Measurements from ENCODE around the gene GET4. TPM values are rescaled to one million over a fixed set of nuclear protein-coding genes. Genes with fewer than 3 reads are reported as not detected.

The GET4 gene
- total and polyA plus RNA-seq, 10 of the 15 experiments (the other 5 are each of a cell fraction or from before 2014, with no cell fraction given) = 0.66 to 73.8 (median 34.0) TPM

GRCh38 chr7:832968-833424 lies 43.4 kb upstream of the GET4 start (continued):
- TF ChIP-seq BMI1 (IDR thresholded peaks at IDR 0.05; ENCODE audit: borderline replicate concordance) (no peak), ZBED1 (IDR thresholded peaks at IDR 0.05; ENCODE audit: borderline replicate concordance) (no peak)
- TF ChIP-seq, protein P1, sequence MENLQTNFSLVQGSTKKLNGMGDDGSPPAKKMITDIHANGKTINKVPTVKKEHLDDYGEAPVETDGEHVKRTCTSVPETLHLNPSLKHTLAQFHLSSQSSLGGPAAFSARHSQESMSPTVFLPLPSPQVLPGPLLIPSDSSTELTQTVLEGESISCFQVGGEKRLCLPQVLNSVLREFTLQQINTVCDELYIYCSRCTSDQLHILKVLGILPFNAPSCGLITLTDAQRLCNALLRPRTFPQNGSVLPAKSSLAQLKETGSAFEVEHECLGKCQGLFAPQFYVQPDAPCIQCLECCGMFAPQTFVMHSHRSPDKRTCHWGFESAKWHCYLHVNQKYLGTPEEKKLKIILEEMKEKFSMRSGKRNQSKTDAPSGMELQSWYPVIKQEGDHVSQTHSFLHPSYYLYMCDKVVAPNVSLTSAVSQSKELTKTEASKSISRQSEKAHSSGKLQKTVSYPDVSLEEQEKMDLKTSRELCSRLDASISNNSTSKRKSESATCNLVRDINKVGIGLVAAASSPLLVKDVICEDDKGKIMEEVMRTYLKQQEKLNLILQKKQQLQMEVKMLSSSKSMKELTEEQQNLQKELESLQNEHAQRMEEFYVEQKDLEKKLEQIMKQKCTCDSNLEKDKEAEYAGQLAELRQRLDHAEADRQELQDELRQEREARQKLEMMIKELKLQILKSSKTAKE (IDR thresholded peaks at IDR 0.05; ENCODE audit: low read depth, poor library complexity, severe bottlenecking) = no peak

DNA sequence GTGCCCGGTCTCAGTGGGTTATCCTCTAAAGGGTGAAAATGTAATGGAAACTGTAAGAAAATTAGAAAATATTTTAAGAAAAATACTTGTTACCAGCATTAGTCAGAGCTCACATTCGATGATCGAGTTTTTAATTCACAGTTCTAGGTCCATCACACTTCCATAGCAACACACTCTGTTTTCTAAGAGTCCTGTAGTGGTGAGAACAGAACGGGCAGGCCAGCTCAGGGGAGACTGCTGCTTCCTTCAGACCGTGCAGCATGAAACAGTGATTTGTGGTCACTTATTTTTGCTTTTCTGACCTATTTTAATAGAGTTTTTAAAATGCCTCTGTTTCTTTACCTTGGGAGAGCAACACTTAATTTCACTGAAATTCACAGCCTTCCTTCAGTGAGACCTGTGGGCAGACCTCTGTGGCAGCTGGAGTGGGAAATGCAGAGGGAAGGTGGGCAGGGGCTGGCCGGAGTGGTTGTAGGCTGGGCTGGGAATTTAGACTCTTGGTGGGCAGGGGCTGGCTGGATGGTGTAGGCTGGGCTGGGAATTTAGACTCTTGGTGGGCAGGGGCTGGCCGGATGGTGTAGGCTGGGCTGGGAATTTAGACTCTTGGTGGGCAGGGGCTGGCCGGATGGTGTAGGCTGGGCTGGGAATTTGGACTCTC lies 42.6 kb upstream of the GET4 start:
- no peaks in the 10 kb centered on the region for H3K27me3 ChIP-seq (replicated peaks in 1 of 2; ENCODE audit: control insufficient read depth in 2 of 2, insufficient read depth in 2 of 2, low read length in 1 of 2)
- DNase-seq (ENCODE audit: low read depth, low spot score) (no peak), ATAC-seq (no peak), FAIRE-seq (no peak)
- no peak overlapping the region for H2AFZ ChIP-seq (ENCODE audit: control insufficient read depth, low read depth, low read length)
- intact Hi-C loops (cut with micrococcal nuclease; ENCODE audit: unreplicated experiment) = no loop called here
- no peak overlapping the region for H3K4me3 ChIP-seq
- no peak for TF ChIP-seq YY1 (IDR thresholded peaks at IDR 0.05; ENCODE audit: low read depth, low read length)
- TF ChIP-seq NKRF (conservative IDR thresholded peaks at IDR 0.05) = no peak
- no peak for TF ChIP-seq POLR2A (IDR thresholded peaks at IDR 0.05; ENCODE audit: low read depth, low read length)
- TF ChIP-seq ZZZ3 (IDR thresholded peaks at IDR 0.05; ENCODE audit: control insufficient read depth, insufficient read length, low read depth) = no peak
- no peak for TF ChIP-seq SMAD5 (IDR thresholded peaks at IDR 0.05; ENCODE audit: low read depth)
- TF ChIP-seq FOXM1 (IDR thresholded peaks at IDR 0.05; ENCODE audit: low read depth, low read length) = no peak
- TF ChIP-seq RAD51 (IDR thresholded peaks at IDR 0.05) = no peak
- TF ChIP-seq STAT1 (conservative IDR thresholded peaks at IDR 0.05) = no peak
- no peak for TF ChIP-seq SIN3A (IDR thresholded peaks at IDR 0.05; ENCODE audit: low read depth, low read length)
- H3K9me3 ChIP-seq (replicated peaks; ENCODE audit: control insufficient read depth, insufficient read depth, low read length) = no peaks in the 10 kb centered on the region
- BruUV-seq (replicated peaks) = no TSS peak
- 76% methylated on average over 8 of the region's 8 CpGs for WGBS (ENCODE audit: insufficient coverage, insufficient replicate concordance, low lambda C conversion rate, missing lambda C conversion rate)
- H3K4me2 ChIP-seq (ENCODE audit: control insufficient read depth, insufficient read depth) = no peak overlapping the region
- POLR2A ChIA-PET = no interaction called here
- H4K20me1 ChIP-seq (ENCODE audit: control insufficient read depth, insufficient read depth) = no peaks in the 10 kb centered on the region; the same call in 1 of the 2 replicates
- H3K27ac ChIP-seq (ENCODE audit: control insufficient read depth, insufficient read depth) = no peak overlapping the region
- H3K36me3 ChIP-seq (ENCODE audit: control insufficient read depth in 2 of 2, insufficient read depth in 2 of 2, low read length in 1 of 2) = peaks cover 4 to 11% of the 10 kb centered on the region in 2 experiments; a peak in 3 of 4 replicates
- SMC1A ChIA-PET (ENCODE audit: uncharacterized antibody, unreplicated experiment) = interaction anchor here (0.6 to 2.5 kb wide), 4 partner anchors 16 to 191 kb away, joined by 3 to 11 read pairs (median 4); no protein-coding TSS in a partner anchor
- CTCF ChIA-PET = interaction anchor here (1.1 kb wide), 1 partner anchor 40 kb away, joined by 4 read pairs; no protein-coding TSS in a partner anchor
- RAD21 ChIA-PET (ENCODE audit: unreplicated experiment) = no interaction called here
- no peak overlapping the region for H3K9ac ChIP-seq (ENCODE audit: control insufficient read depth, insufficient read depth, low read length)
- H3K79me2 ChIP-seq (ENCODE audit: control insufficient read depth, insufficient read depth, low read length) = peaks cover 48% of the 10 kb centered on the region
- H3K4me1 ChIP-seq (ENCODE audit: control insufficient read depth, insufficient read depth, low read length) = peaks cover 27% of the 10 kb centered on the region
- in situ Hi-C loops (cut with MboI) = no loop called here
